GM12878 (cell line): ENCODE measurements around the gene RARG. TPM values are rescaled to one million over a fixed set of nuclear protein-coding genes. Genes with fewer than 3 reads are reported as not detected.

ENCODE experiments used
- ASH2L ChIP-seq: fragments of 300-600, 200-600 bp; sonication (generic); IDR thresholded peaks from 2 replicates; pipeline ENCODE4 v1.6.1; 2017; ENCODE audit warnings: low read depth, mild to moderate bottlenecking, borderline replicate concordance
- BHLHE40 ChIP-seq, 2 experiments: fragments of 450-650 bp in 1 of 2; IDR thresholded peaks; 2 replicates each; pipeline ENCODE4 v1.6.1; 2011 to 2017; ENCODE audit warnings: low read depth in 2 of 2, borderline replicate concordance in 1 of 2, improper control_type of control experiment in 1 of 2, low read length in 1 of 2, mild to moderate bottlenecking in 1 of 2
- CHD2 ChIP-seq: IDR thresholded peaks from 2 replicates; pipeline ENCODE4 v1.6.1; 2011; ENCODE audit warnings: low read depth, low read length, improper control_type of control experiment, borderline replicate concordance
- CREB1 ChIP-seq: IDR thresholded peaks from 2 replicates; pipeline ENCODE4 v1.6.1; 2012; ENCODE audit warnings: low read depth, mild to moderate bottlenecking, inconsistent platforms
- DPF2 ChIP-seq: fragments of 450-650 bp; IDR thresholded peaks from 2 replicates; pipeline ENCODE4 v1.6.1; 2017; ENCODE audit warnings: mild to moderate bottlenecking
- ETV6 ChIP-seq, 2 experiments: fragments of 450-650 bp in 1 of 2; IDR thresholded peaks in 1 of 2; conservative IDR thresholded peaks in 1 of 2; 2 replicates each; pipeline ENCODE4 v1.6.1; 2014; ENCODE audit warnings: antibody characterized with exemption in 1 of 2, borderline replicate concordance in 1 of 2, low read depth in 1 of 2, mild to moderate bottlenecking in 1 of 2, moderate library complexity in 1 of 2
- FOXK2 ChIP-seq: fragments of 450-650 bp; IDR thresholded peaks from 2 replicates; pipeline ENCODE4 v1.6.1; 2017; ENCODE audit warnings: mild to moderate bottlenecking, moderate library complexity
- GATAD2B ChIP-seq: fragments of 450-650 bp; conservative IDR thresholded peaks from 2 replicates; pipeline ENCODE4 v1.6.1; 2017; ENCODE audit warnings: low read depth, mild to moderate bottlenecking, moderate library complexity
- HCFC1 ChIP-seq: fragments of 150-350 bp; IDR thresholded peaks from 2 replicates; pipeline ENCODE4 v1.6.1; 2014; ENCODE audit warnings: low read length
- IKZF1 ChIP-seq: fragments of 450-650 bp; conservative IDR thresholded peaks from 2 replicates; pipeline ENCODE4 v1.6.1; 2017; ENCODE audit warnings: antibody characterized with exemption, mild to moderate bottlenecking
- IKZF2 ChIP-seq, 2 experiments: fragments of 450-650 bp; IDR thresholded peaks; 2 replicates each; pipeline ENCODE4 v1.6.1; 2017; ENCODE audit warnings: mild to moderate bottlenecking in 2 of 2, moderate library complexity in 2 of 2
- LARP7 ChIP-seq: fragments of 450-650 bp; IDR thresholded peaks from 2 replicates; pipeline ENCODE4 v1.6.1; 2017; ENCODE audit warnings: mild to moderate bottlenecking
- NBN ChIP-seq: fragments of 450-650 bp; IDR thresholded peaks from 2 replicates; pipeline ENCODE4 v1.6.1; 2016
- NR2F1 ChIP-seq: fragments of 450-650 bp; conservative IDR thresholded peaks from 2 replicates; pipeline ENCODE4 v1.6.1; 2017; ENCODE audit warnings: mild to moderate bottlenecking
- POLR2AphosphoS2 ChIP-seq: IDR thresholded peaks from 2 replicates; pipeline ENCODE4 v1.6.1; 2011; ENCODE audit warnings: low read depth, mild to moderate bottlenecking, low read length, improper control_type of control experiment, moderate library complexity
- RCOR1 ChIP-seq: conservative IDR thresholded peaks from 2 replicates; pipeline ENCODE4 v1.6.1; 2012; ENCODE audit warnings: low read depth, low read length, improper control_type of control experiment
- SKIL ChIP-seq: fragments of 450-650 bp; IDR thresholded peaks from 2 replicates; pipeline ENCODE4 v1.6.1; 2017; ENCODE audit warnings: mild to moderate bottlenecking, low read depth, inconsistent platforms; ENCODE audit not compliant: poor library complexity, severe bottlenecking
- SREBF2 ChIP-seq: IDR thresholded peaks from 2 replicates; pipeline ENCODE4 v1.6.1; 2012; ENCODE audit warnings: mild to moderate bottlenecking, low read length
- TARDBP ChIP-seq: IDR thresholded peaks from 2 replicates; pipeline ENCODE4 v1.6.1; 2016; ENCODE audit warnings: borderline replicate concordance
- TBL1XR1 ChIP-seq: IDR thresholded peaks from 2 replicates; pipeline ENCODE4 v1.6.1; 2012; ENCODE audit warnings: low read depth, low read length, improper control_type of control experiment
- WRNIP1 ChIP-seq: IDR thresholded peaks from 2 replicates; pipeline ENCODE4 v1.6.1; 2011; ENCODE audit warnings: low read depth, low read length, improper control_type of control experiment, borderline replicate concordance
- polyA plus RNA-seq, 11 experiments: library from polyadenylated mRNA; depleted of rRNA in 4 of 11; unstranded in 6 of 11; stranded (reverse) in 5 of 11; fragments of >200 nt; fragmentation: Nextera tagmentation in 4 of 11; fragmentation: Illumina TruSeq in 1 of 11; extraction: Ambion mirVana in 4 of 11; extraction: Trizol in 1 of 11; gene quantifications; 1 replicate in 1 of 11; 2 replicates in 10 of 11; pipeline versions ENCODE4 v1.2.1 to v1.2.3, GENCODE V29; 2011 to 2016; ENCODE audit warnings: inconsistent platforms in 2 of 11, missing spikeins in 2 of 11, low read depth in 1 of 11
- total RNA-seq, 4 experiments: library from RNA; depleted of rRNA in 3 of 4; stranded (reverse); fragments of >200 nt in 3 of 4; fragmentation: Illumina TruSeq in 1 of 4; extraction: Trizol in 1 of 4; gene quantifications; 2 replicates each; pipeline versions ENCODE4 v1.2.1 to v1.2.3, GENCODE V29; 2013 to 2021
- TF ChIP-seq, protein P1 (sequence below): fragments of 450-650 bp; IDR thresholded peaks from 2 replicates; pipeline ENCODE4 v1.6.1; 2017; ENCODE audit warnings: mild to moderate bottlenecking, moderate library complexity
- TF ChIP-seq, protein P2 (sequence below): IDR thresholded peaks from 2 replicates; pipeline ENCODE4 v1.6.1; 2012; ENCODE audit warnings: low read depth, low read length, improper control_type of control experiment
- TF ChIP-seq, protein P3 (sequence below): IDR thresholded peaks from 2 replicates; pipeline ENCODE4 v1.6.1; 2012; ENCODE audit warnings: low read length, inconsistent platforms

The RARG gene
- total and polyA plus RNA-seq, 10 of the 15 experiments (the other 5 are each of a cell fraction or from before 2014, with no cell fraction given): 0.27 to 8.1 (median 4.1) TPM

DNA sequence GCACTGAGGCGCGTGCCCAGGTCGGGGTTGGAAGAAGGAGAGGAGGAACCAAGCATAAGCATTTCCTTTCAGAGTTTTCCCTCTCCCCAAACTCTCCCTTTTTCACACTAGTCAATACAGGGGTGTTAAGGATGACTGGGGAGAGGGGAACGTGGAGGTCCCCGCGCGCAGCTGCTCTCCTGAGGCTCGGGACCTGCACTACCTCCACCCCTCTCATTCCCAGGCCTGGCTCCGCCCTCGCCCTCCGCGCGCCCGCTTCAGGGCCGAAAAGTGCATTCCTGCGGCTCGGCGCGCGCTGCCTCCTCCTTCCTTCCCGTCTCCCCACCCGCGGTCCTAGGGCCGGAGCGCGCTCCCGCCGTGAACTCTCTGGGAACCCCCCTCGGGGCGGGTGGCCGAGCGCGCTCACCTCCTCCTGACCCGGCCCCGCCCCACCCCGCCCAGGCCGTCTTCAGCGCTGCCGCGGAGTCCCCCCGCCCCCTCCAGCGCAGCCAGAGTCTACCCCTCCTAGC lies 11.3 kb downstream of the RARG start (continued):
- TF ChIP-seq, protein P1, sequence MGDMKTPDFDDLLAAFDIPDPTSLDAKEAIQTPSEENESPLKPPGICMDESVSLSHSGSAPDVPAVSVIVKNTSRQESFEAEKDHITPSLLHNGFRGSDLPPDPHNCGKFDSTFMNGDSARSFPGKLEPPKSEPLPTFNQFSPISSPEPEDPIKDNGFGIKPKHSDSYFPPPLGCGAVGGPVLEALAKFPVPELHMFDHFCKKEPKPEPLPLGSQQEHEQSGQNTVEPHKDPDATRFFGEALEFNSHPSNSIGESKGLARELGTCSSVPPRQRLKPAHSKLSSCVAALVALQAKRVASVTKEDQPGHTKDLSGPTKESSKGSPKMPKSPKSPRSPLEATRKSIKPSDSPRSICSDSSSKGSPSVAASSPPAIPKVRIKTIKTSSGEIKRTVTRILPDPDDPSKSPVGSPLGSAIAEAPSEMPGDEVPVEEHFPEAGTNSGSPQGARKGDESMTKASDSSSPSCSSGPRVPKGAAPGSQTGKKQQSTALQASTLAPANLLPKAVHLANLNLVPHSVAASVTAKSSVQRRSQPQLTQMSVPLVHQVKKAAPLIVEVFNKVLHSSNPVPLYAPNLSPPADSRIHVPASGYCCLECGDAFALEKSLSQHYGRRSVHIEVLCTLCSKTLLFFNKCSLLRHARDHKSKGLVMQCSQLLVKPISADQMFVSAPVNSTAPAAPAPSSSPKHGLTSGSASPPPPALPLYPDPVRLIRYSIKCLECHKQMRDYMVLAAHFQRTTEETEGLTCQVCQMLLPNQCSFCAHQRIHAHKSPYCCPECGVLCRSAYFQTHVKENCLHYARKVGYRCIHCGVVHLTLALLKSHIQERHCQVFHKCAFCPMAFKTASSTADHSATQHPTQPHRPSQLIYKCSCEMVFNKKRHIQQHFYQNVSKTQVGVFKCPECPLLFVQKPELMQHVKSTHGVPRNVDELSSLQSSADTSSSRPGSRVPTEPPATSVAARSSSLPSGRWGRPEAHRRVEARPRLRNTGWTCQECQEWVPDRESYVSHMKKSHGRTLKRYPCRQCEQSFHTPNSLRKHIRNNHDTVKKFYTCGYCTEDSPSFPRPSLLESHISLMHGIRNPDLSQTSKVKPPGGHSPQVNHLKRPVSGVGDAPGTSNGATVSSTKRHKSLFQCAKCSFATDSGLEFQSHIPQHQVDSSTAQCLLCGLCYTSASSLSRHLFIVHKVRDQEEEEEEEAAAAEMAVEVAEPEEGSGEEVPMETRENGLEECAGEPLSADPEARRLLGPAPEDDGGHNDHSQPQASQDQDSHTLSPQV: no peak
- TF ChIP-seq NR2F1 (peak; percentile 32; the same call in 1 of the 2 replicates), TARDBP (no peak), CHD2 (no peak), HCFC1 (no peak), NBN (peak; percentile 19; the same call in 1 of the 2 replicates), IKZF2 (IDR thresholded peaks at IDR 0.05) (peak in 1 of 2 experiments; percentile 8; a peak in 1 of 4 replicates), IKZF1 (peak; percentile 60), SREBF2 (no peak), GATAD2B (peak; percentile 22), SKIL (no peak), TBL1XR1 (no peak), CREB1 (no peak), DPF2 (peak; percentile 16), BHLHE40 (IDR thresholded peaks at IDR 0.05; ENCODE audit: borderline replicate concordance in 1 of 2, low read depth in 2 of 2, low read length in 1 of 2) (peak in 1 of 2 experiments; percentile 50; a peak in 2 of 4 replicates), ASH2L (no peak), ETV6 (conservative IDR thresholded peaks at IDR 0.05 in 1 of 2, IDR thresholded peaks at IDR 0.05 in 1 of 2; ENCODE audit: borderline replicate concordance in 1 of 2, low read depth in 1 of 2) (0 out of 4 replicates have a peak, but pooled peaks of 1 of the 2 experiments have one; percentile 12), POLR2AphosphoS2 (peak; percentile 25; the same call in 1 of the 2 replicates), WRNIP1 (no peak), LARP7 (peak; percentile 60), RCOR1 (no peak), FOXK2 (peak; percentile 35; the same call in 1 of the 2 replicates)
- TF ChIP-seq, protein P2, sequence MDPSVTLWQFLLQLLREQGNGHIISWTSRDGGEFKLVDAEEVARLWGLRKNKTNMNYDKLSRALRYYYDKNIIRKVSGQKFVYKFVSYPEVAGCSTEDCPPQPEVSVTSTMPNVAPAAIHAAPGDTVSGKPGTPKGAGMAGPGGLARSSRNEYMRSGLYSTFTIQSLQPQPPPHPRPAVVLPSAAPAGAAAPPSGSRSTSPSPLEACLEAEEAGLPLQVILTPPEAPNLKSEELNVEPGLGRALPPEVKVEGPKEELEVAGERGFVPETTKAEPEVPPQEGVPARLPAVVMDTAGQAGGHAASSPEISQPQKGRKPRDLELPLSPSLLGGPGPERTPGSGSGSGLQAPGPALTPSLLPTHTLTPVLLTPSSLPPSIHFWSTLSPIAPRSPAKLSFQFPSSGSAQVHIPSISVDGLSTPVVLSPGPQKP: no peak
- TF ChIP-seq, protein P3, sequence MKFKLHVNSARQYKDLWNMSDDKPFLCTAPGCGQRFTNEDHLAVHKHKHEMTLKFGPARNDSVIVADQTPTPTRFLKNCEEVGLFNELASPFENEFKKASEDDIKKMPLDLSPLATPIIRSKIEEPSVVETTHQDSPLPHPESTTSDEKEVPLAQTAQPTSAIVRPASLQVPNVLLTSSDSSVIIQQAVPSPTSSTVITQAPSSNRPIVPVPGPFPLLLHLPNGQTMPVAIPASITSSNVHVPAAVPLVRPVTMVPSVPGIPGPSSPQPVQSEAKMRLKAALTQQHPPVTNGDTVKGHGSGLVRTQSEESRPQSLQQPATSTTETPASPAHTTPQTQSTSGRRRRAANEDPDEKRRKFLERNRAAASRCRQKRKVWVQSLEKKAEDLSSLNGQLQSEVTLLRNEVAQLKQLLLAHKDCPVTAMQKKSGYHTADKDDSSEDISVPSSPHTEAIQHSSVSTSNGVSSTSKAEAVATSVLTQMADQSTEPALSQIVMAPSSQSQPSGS: no peak
